ENCODE data around the gene AKR1E2.

Gene AKR1E2

GRCh38 chr10:4834898-4835405 is 8.9 kb downstream of the AKR1E2 start:
- no peak overlapping the region for H3K9ac ChIP-seq (ENCODE audit: low read depth, low read length)
- H3K4me3 ChIP-seq (ENCODE audit: low read length): no peak overlapping the region
- H3K27ac ChIP-seq (ENCODE audit: low read length): no peak overlapping the region
- H3K4me1 ChIP-seq (ENCODE audit: insufficient read depth, low read length): no peaks in the 10 kb centered on the region
- H3K27me3 ChIP-seq (ENCODE audit: insufficient read depth, low read length): no peaks in the 10 kb centered on the region
- no peaks in the 10 kb centered on the region for H3K9me3 ChIP-seq (ENCODE audit: insufficient read depth, low read depth, low read length)
- no peaks in the 10 kb centered on the region for H3K36me3 ChIP-seq (ENCODE audit: insufficient read depth, low read depth, low read length)

GRCh38 chr10:4835494-4835918 is 9.5 kb downstream of the AKR1E2 start:
- Histone ChIP-seq H3K36me3 (ENCODE audit: insufficient read depth, low read depth, low read length) (no peaks in the 10 kb centered on the region), H3K4me3 (ENCODE audit: low read length) (no peak overlapping the region), H3K27me3 (ENCODE audit: insufficient read depth, low read length) (no peaks in the 10 kb centered on the region), H3K9ac (ENCODE audit: low read depth, low read length) (no peak overlapping the region), H3K9me3 (ENCODE audit: insufficient read depth, low read depth, low read length) (no peaks in the 10 kb centered on the region), H3K27ac (ENCODE audit: low read length) (no peak overlapping the region), H3K4me1 (ENCODE audit: insufficient read depth, low read length) (no peaks in the 10 kb centered on the region)

GRCh38 chr10:4836416-4836969 is 10.5 kb downstream of the AKR1E2 start:
- Histone ChIP-seq H3K9me3 (ENCODE audit: insufficient read depth, low read depth, low read length) (no peaks in the 10 kb centered on the region), H3K4me3 (ENCODE audit: low read length) (no peak overlapping the region), H3K36me3 (ENCODE audit: insufficient read depth, low read depth, low read length) (no peaks in the 10 kb centered on the region), H3K9ac (ENCODE audit: low read depth, low read length) (no peak overlapping the region), H3K4me1 (ENCODE audit: insufficient read depth, low read length) (no peaks in the 10 kb centered on the region), H3K27me3 (ENCODE audit: insufficient read depth, low read length) (no peaks in the 10 kb centered on the region), H3K27ac (ENCODE audit: low read length) (no peak overlapping the region)

GRCh38 chr10:4837551-4837950 is 11.5 kb downstream of the AKR1E2 start:
- no peak overlapping the region for H3K4me3 ChIP-seq (ENCODE audit: low read length)
- H3K36me3 ChIP-seq (ENCODE audit: insufficient read depth, low read depth, low read length): no peaks in the 10 kb centered on the region
- H3K9ac ChIP-seq (ENCODE audit: low read depth, low read length): no peak overlapping the region
- H3K27me3 ChIP-seq (ENCODE audit: insufficient read depth, low read length): no peaks in the 10 kb centered on the region
- no peak overlapping the region for H3K27ac ChIP-seq (ENCODE audit: low read length)
- H3K9me3 ChIP-seq (ENCODE audit: insufficient read depth, low read depth, low read length): no peaks in the 10 kb centered on the region
- no peaks in the 10 kb centered on the region for H3K4me1 ChIP-seq (ENCODE audit: insufficient read depth, low read length)

- Histone ChIP-seq H3K9ac (ENCODE audit: low read depth, low read length) (no peak overlapping the region), H3K36me3 (ENCODE audit: insufficient read depth, low read depth, low read length) (no peaks in the 10 kb centered on the region), H3K27ac (ENCODE audit: low read length) (no peak overlapping the region), H3K9me3 (ENCODE audit: insufficient read depth, low read depth, low read length) (no peaks in the 10 kb centered on the region), H3K4me1 (ENCODE audit: insufficient read depth, low read length) (no peaks in the 10 kb centered on the region), H3K4me3 (ENCODE audit: low read length) (no peak overlapping the region), H3K27me3 (ENCODE audit: insufficient read depth, low read length) (no peaks in the 10 kb centered on the region)
Observed at GRCh38 chr10:4838743-4839142, 12.7 kb downstream of the AKR1E2 start.

- H3K9me3 ChIP-seq (ENCODE audit: insufficient read depth, low read depth, low read length): no peaks in the 10 kb centered on the region
- H3K4me3 ChIP-seq (ENCODE audit: low read length): no peak overlapping the region
- no peaks in the 10 kb centered on the region for H3K27me3 ChIP-seq (ENCODE audit: insufficient read depth, low read length)
- no peaks in the 10 kb centered on the region for H3K36me3 ChIP-seq (ENCODE audit: insufficient read depth, low read depth, low read length)
- no peak overlapping the region for H3K27ac ChIP-seq (ENCODE audit: low read length)
- H3K4me1 ChIP-seq (ENCODE audit: insufficient read depth, low read length): no peaks in the 10 kb centered on the region
- H3K9ac ChIP-seq (ENCODE audit: low read depth, low read length): no peak overlapping the region
Observed at GRCh38 chr10:4839353-4839752, 13.3 kb downstream of the AKR1E2 start.

- Histone ChIP-seq H3K4me3 (ENCODE audit: low read length) (no peak overlapping the region), H3K9ac (ENCODE audit: low read depth, low read length) (no peak overlapping the region), H3K27me3 (ENCODE audit: insufficient read depth, low read length) (no peaks in the 10 kb centered on the region), H3K27ac (ENCODE audit: low read length) (no peak overlapping the region), H3K9me3 (ENCODE audit: insufficient read depth, low read depth, low read length) (no peaks in the 10 kb centered on the region), H3K36me3 (ENCODE audit: insufficient read depth, low read depth, low read length) (no peaks in the 10 kb centered on the region), H3K4me1 (ENCODE audit: insufficient read depth, low read length) (no peaks in the 10 kb centered on the region)
Observed at GRCh38 chr10:4840151-4840550, 14.1 kb downstream of the AKR1E2 start.

GRCh38 chr10:4843525-4844180 is 17.6 kb downstream of the AKR1E2 start:
- no peaks in the 10 kb centered on the region for H3K27me3 ChIP-seq (ENCODE audit: insufficient read depth, low read length)
- H3K27ac ChIP-seq (ENCODE audit: low read length): no peak overlapping the region
- H3K36me3 ChIP-seq (ENCODE audit: insufficient read depth, low read depth, low read length): no peaks in the 10 kb centered on the region
- H3K4me1 ChIP-seq (ENCODE audit: insufficient read depth, low read length): no peaks in the 10 kb centered on the region
- H3K9me3 ChIP-seq (ENCODE audit: insufficient read depth, low read depth, low read length): no peaks in the 10 kb centered on the region
- no peak overlapping the region for H3K4me3 ChIP-seq (ENCODE audit: low read length)
- no peak overlapping the region for H3K9ac ChIP-seq (ENCODE audit: low read depth, low read length)

GRCh38 chr10:4844864-4845263 is 18.9 kb downstream of the AKR1E2 start:
- Histone ChIP-seq H3K4me3 (ENCODE audit: low read length) (no peak overlapping the region), H3K27me3 (ENCODE audit: insufficient read depth, low read length) (no peaks in the 10 kb centered on the region), H3K27ac (ENCODE audit: low read length) (no peak overlapping the region), H3K36me3 (ENCODE audit: insufficient read depth, low read depth, low read length) (no peaks in the 10 kb centered on the region), H3K9ac (ENCODE audit: low read depth, low read length) (no peak overlapping the region), H3K4me1 (ENCODE audit: insufficient read depth, low read length) (no peaks in the 10 kb centered on the region), H3K9me3 (ENCODE audit: insufficient read depth, low read depth, low read length) (no peaks in the 10 kb centered on the region)

- H3K9ac ChIP-seq (ENCODE audit: low read depth, low read length): no peak overlapping the region
- no peaks in the 10 kb centered on the region for H3K9me3 ChIP-seq (ENCODE audit: insufficient read depth, low read depth, low read length)
- no peaks in the 10 kb centered on the region for H3K36me3 ChIP-seq (ENCODE audit: insufficient read depth, low read depth, low read length)
- H3K4me1 ChIP-seq (ENCODE audit: insufficient read depth, low read length): no peaks in the 10 kb centered on the region
- no peak overlapping the region for H3K27ac ChIP-seq (ENCODE audit: low read length)
- H3K4me3 ChIP-seq (ENCODE audit: low read length): no peak overlapping the region
- no peaks in the 10 kb centered on the region for H3K27me3 ChIP-seq (ENCODE audit: insufficient read depth, low read length)
Observed at GRCh38 chr10:4845766-4846165, 19.8 kb downstream of the AKR1E2 start.

- Histone ChIP-seq H3K27me3 (ENCODE audit: insufficient read depth, low read length) (no peaks in the 10 kb centered on the region), H3K9ac (ENCODE audit: low read depth, low read length) (no peak overlapping the region), H3K4me3 (ENCODE audit: low read length) (no peak overlapping the region), H3K27ac (ENCODE audit: low read length) (no peak overlapping the region), H3K4me1 (ENCODE audit: insufficient read depth, low read length) (no peaks in the 10 kb centered on the region), H3K36me3 (ENCODE audit: insufficient read depth, low read depth, low read length) (no peaks in the 10 kb centered on the region), H3K9me3 (ENCODE audit: insufficient read depth, low read depth, low read length) (no peaks in the 10 kb centered on the region)
Observed at GRCh38 chr10:4846775-4847174, 20.8 kb downstream of the AKR1E2 start.

- Histone ChIP-seq H3K27me3 (ENCODE audit: insufficient read depth, low read length) (no peaks in the 10 kb centered on the region), H3K27ac (ENCODE audit: low read length) (no peak overlapping the region), H3K9ac (ENCODE audit: low read depth, low read length) (no peak overlapping the region), H3K36me3 (ENCODE audit: insufficient read depth, low read depth, low read length) (no peaks in the 10 kb centered on the region), H3K4me3 (ENCODE audit: low read length) (no peak overlapping the region), H3K9me3 (ENCODE audit: insufficient read depth, low read depth, low read length) (no peaks in the 10 kb centered on the region), H3K4me1 (ENCODE audit: insufficient read depth, low read length) (no peaks in the 10 kb centered on the region)
Observed at GRCh38 chr10:4847561-4848355, 21.8 kb downstream of the AKR1E2 start.

All from iPS-20b (cell line).